Measurements from ENCODE around the gene GABBR2.

- TF ChIP-seq EZH2 (IDR thresholded peaks at IDR 0.05; ENCODE audit: low read depth) (no peak), CTCF (conservative IDR thresholded peaks at IDR 0.05) (no peak)
Observed at GRCh38 chr9:98504298-98505282, 204.1 kb downstream of the GABBR2 start.
